Thyroid gland (tissue), 4 donors: ENCODE results near the gene GRAMD1B.

Experiments
- POLR2A ChIP-seq, 2 donors: fragments of 450-650 bp; IDR thresholded peaks; one replicate each; pipeline ENCODE4 v1.6.1; 2017; ENCODE audit warnings: antibody characterized with exemption in 2 of 2, mild to moderate bottlenecking in 2 of 2, moderate library complexity in 1 of 2
- TF ChIP-seq, protein P1 (sequence below), 6 experiments: fragments of 200-600 bp in 3 of 6; fragments of 450-650 bp in 3 of 6; sonication (generic) in 3 of 6; IDR thresholded peaks; one replicate each; pipeline ENCODE4 v1.5.1; 2016 to 2019; ENCODE audit warnings: antibody characterized with exemption in 6 of 6, mild to moderate bottlenecking in 2 of 6, inconsistent platforms in 1 of 6, moderate library complexity in 1 of 6

DNA sequence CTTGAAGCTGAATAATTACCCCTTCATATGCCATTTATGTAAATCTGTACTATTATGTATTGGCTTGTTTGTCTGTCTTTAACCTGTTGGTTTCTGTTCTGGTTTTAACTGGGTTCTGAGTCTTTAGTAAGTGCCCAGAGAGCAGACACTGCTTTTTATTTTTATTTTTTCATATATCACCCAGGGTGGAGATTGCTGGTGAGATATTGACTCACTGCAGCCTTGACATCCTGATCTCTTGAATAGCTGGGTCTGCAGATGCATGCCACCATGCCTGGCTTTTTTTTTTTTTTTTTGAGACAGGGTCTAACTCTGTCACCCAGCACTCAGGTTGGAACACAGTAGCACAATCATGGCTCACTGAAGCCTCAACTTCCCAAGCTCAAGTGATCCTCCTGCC, 19.4 kb downstream of the GRAMD1B start:
- TF ChIP-seq, protein P1, sequence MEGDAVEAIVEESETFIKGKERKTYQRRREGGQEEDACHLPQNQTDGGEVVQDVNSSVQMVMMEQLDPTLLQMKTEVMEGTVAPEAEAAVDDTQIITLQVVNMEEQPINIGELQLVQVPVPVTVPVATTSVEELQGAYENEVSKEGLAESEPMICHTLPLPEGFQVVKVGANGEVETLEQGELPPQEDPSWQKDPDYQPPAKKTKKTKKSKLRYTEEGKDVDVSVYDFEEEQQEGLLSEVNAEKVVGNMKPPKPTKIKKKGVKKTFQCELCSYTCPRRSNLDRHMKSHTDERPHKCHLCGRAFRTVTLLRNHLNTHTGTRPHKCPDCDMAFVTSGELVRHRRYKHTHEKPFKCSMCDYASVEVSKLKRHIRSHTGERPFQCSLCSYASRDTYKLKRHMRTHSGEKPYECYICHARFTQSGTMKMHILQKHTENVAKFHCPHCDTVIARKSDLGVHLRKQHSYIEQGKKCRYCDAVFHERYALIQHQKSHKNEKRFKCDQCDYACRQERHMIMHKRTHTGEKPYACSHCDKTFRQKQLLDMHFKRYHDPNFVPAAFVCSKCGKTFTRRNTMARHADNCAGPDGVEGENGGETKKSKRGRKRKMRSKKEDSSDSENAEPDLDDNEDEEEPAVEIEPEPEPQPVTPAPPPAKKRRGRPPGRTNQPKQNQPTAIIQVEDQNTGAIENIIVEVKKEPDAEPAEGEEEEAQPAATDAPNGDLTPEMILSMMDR (IDR thresholded peaks at IDR 0.05), result no peak
- TF ChIP-seq POLR2A (IDR thresholded peaks at IDR 0.05), result no peak
